Thymus (tissue), 11 donors: ENCODE measurements around the gene CALHM6. TPM values are rescaled to one million over a fixed set of nuclear protein-coding genes. Genes with fewer than 3 reads are reported as not detected.

Experiments used
- DNase-seq, 9 donors: peaks; one replicate each; pipeline ENCODE4 v3.0.0-alpha.2; 2013; ENCODE audit warnings: low spot score in 9 of 9, low read depth in 6 of 9, missing footprints in 1 of 9
- H3K27ac ChIP-seq, 2 donors: one replicate each; pipeline ENCODE4 v1.5.1; 2013; ENCODE audit warnings: control low read depth in 1 of 2, low read depth in 1 of 2, low read length in 1 of 2, mild to moderate bottlenecking in 1 of 2, moderate library complexity in 1 of 2
- H3K27me3 ChIP-seq, 2 donors: one replicate each; pipeline ENCODE4 v1.5.1; 2013; ENCODE audit warnings: low read length in 1 of 2; ENCODE audit not compliant: control insufficient read depth in 2 of 2, insufficient read depth in 1 of 2
- H3K36me3 ChIP-seq, 2 donors: one replicate each; pipeline ENCODE4 v1.5.1; 2013; ENCODE audit warnings: low read length in 1 of 2, mild to moderate bottlenecking in 1 of 2, moderate library complexity in 1 of 2; ENCODE audit not compliant: control insufficient read depth in 2 of 2, insufficient read depth in 2 of 2
- H3K4me1 ChIP-seq, 2 donors: one replicate each; pipeline ENCODE4 v1.5.1; 2013; ENCODE audit warnings: low read length in 2 of 2; ENCODE audit not compliant: control insufficient read depth in 2 of 2, insufficient read depth in 2 of 2
- H3K4me3 ChIP-seq, 2 donors: one replicate each; pipeline ENCODE4 v1.5.1; 2013; ENCODE audit warnings: low read length in 2 of 2, control low read depth in 1 of 2, mild to moderate bottlenecking in 1 of 2
- H3K9me3 ChIP-seq, 2 donors: one replicate each; pipeline ENCODE4 v1.5.1; 2013; ENCODE audit warnings: low read length in 1 of 2, mild to moderate bottlenecking in 1 of 2; ENCODE audit not compliant: control insufficient read depth in 2 of 2, insufficient read depth in 1 of 2
- WGBS: extraction: QIAGEN DNeasy Blood & Tissue Kit; methylation state at CpG from one replicate; pipeline ENCODE4 v1.1.7; 2013; 5-methylcytosine and 5-hydroxymethylcytosine counted together
- polyA plus RNA-seq: library from polyadenylated mRNA; stranded (reverse); fragments of 200-250 nt; gene quantifications from one replicate; pipeline ENCODE4 v1.2.3, GENCODE V29; 2013
- total RNA-seq: library from RNA; stranded (reverse); fragments of 120-200 nt; gene quantifications from one replicate; pipeline ENCODE4 v1.2.4, GENCODE V29; 2013
- donor health status: healthy.

Gene CALHM6
- total and polyA plus RNA-seq, 2 donors, result 43.4 to 45.3 TPM

DNA sequence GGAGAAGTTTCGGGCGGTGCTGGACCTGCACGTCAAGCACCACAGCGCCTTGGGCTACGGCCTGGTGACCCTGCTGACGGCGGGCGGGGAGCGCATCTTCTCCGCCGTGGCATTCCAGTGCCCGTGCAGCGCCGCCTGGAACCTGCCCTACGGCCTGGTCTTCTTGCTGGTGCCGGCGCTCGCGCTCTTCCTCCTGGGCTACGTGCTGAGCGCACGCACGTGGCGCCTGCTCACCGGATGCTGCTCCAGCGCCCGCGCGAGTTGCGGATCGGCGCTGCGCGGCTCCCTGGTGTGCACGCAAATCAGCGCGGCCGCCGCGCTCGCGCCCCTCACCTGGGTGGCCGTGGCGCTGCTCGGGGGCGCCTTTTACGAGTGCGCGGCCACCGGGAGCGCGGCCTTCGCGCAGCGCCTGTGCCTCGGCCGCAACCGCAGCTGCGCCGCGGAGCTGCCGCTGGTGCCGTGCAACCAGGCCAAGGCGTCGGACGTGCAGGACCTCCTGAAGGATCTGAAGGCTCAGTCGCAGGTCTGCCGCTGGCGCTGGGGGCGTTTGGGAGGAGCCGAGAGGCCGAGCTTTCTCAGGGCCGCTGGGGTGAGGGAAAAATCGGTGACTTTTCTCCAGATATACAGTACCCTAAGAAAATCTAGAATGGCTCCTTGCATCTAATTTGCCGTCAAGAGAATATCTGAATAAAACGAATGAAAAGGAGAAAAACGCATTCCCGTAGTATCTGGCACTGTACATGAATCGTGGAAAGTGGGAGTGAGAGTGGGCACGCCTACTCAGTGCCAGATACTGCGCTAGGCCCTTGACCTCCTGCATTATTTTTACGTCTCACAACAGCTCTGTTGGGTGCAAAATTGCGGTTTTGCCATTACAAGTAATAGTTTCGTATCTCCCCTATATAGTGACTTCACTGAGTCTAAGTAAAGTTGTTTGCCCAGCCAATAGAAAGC is 1.0 kb downstream of the CALHM6 start:
- Histone ChIP-seq H3K4me1 (peaks cover 9 to 20% of the 10 kb centered on the region in 2 donors), H3K27ac (peak overlapping the region; percentile 21 to 25), H3K27me3 (no peaks in the 10 kb centered on the region), H3K9me3 (no peaks in the 10 kb centered on the region), H3K4me3 (peak overlapping the region; percentile 45 to 59), H3K36me3 (no peaks in the 10 kb centered on the region)
- peak; percentile 40 to 84 (median 61) for DNase-seq
- WGBS, result 2% methylated on average over 84 of the region's 84 CpGs

DNA sequence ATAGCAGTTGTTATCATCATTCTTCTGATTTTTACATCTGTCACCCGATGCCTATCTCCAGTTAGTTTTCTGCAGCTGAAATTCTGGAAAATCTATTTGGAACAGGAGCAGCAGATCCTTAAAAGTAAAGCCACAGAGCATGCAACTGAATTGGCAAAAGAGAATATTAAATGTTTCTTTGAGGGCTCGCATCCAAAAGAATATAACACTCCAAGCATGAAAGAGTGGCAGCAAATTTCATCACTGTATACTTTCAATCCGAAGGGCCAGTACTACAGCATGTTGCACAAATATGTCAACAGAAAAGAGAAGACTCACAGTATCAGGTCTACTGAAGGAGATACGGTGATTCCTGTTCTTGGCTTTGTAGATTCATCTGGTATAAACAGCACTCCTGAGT is 2.1 kb downstream of the CALHM6 start:
- WGBS, result 82% methylated on average over 4 of the region's 4 CpGs
- peaks cover 9 to 24% of the 10 kb centered on the region in 2 donors for H3K4me1 ChIP-seq

DNA sequence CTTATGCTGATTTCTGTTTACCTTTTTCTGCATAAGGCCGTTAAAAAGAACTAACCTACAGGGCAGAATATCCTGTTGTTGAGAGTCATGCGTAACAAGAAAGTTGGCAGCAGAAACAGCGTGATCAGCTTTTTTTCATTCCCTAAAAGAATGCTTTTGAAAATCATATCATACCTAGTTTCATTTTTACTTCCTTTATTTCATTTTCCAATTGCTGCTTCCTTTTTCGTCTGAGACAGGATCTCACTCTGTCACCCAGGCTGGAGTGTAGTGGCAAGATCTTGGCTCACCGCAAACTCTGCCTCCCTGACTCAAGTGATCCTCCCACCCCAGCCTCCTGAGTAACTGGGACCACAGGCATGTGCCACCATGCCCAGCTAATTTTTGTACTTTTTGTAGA is 4.1 kb downstream of the CALHM6 start:
- Histone ChIP-seq H3K36me3 (no peaks in the 10 kb centered on the region), H3K27me3 (no peaks in the 10 kb centered on the region), H3K4me3 (no peak overlapping the region), H3K27ac (no peak overlapping the region), H3K9me3 (no peaks in the 10 kb centered on the region), H3K4me1 (peaks cover 9 to 24% of the 10 kb centered on the region in 2 donors)
- DNase-seq, result peak in 1 of 9 donors; percentile 45
- 27% methylated on average over 5 of the region's 5 CpGs for WGBS

More for the DNA sequence above, 2.1 kb downstream of the CALHM6 start:
- no peak for DNase-seq
- Histone ChIP-seq H3K27ac (no peak overlapping the region), H3K4me3 (no peak overlapping the region), H3K36me3 (no peaks in the 10 kb centered on the region), H3K27me3 (no peaks in the 10 kb centered on the region), H3K9me3 (no peaks in the 10 kb centered on the region)

DNA sequence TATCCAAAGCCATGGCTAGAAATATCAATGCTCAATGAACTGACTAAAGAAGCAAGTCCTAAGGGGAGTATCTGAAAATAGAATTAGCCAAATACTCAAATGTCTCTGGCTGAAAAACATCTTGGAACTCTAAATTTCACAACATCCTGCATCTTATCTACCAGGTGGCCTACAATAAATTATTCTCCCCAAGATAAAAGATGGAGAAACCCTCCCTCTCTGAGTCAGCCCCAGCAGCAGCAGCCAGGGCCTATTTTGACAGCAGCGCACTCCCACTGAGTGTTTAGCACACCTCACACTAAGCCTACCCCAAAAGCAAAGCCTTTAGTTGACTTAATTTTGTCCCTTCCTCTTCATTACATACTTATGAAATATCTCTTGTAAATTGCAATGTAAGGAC is 5.9 kb downstream of the CALHM6 start:
- Histone ChIP-seq H3K36me3 (no peaks in the 10 kb centered on the region), H3K27me3 (no peaks in the 10 kb centered on the region), H3K4me1 (peaks cover 3 to 15% of the 10 kb centered on the region in 2 donors), H3K4me3 (no peak overlapping the region), H3K9me3 (no peaks in the 10 kb centered on the region), H3K27ac (no peak overlapping the region)
- WGBS, result 98% methylated on average over 1 of the region's 1 CpG
- no peak for DNase-seq

DNA sequence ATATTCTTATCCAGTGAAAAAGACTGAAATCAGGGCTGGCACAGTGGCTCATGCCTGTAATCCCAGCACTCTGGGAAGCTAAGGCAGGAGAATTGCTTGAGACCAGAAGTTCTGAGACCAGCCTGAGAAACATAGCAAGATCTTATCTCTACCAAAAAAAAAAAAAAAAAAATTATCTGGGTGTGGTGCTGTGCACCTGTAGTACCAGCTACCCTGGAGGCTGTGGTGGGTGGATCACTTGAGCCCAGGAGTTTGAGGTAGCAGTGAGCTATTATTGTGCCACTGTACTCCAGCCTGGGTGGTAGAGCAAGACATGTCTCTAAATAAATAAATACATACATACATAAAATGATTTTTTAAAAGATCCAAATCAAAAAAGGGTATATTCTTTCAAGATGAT is 6.3 kb downstream of the CALHM6 start:
- H3K4me1 ChIP-seq, result peaks cover 3 to 12% of the 10 kb centered on the region in 2 donors
- H3K4me3 ChIP-seq, result no peak overlapping the region
- DNase-seq, result no peak
- H3K27me3 ChIP-seq, result no peaks in the 10 kb centered on the region
- H3K27ac ChIP-seq, result no peak overlapping the region
- H3K36me3 ChIP-seq, result no peaks in the 10 kb centered on the region
- no peaks in the 10 kb centered on the region for H3K9me3 ChIP-seq

DNA sequence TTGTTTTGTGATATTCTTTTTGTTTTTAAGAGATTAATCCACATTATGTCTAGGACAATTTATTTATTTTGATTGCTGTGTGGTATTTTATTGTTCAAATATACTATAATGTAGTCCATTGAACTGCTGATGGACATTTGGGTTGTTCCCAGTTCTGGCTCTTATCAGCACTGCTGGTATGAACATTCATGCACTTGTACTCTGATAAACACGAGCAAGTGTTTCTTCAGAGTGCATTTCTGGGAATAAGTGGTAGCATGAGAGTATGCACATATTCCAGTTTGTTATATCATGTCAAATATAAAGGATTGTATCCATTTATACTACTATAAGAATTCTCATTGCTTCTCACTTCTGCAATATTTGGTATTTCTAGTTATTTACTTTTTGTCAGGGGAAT is 7.1 kb downstream of the CALHM6 start:
- 94% methylated on average over 1 of the region's 1 CpG for WGBS
- Histone ChIP-seq H3K27me3 (no peaks in the 10 kb centered on the region), H3K4me1 (peaks cover 3 to 10% of the 10 kb centered on the region in 2 donors), H3K4me3 (no peak overlapping the region), H3K27ac (no peak overlapping the region), H3K9me3 (no peaks in the 10 kb centered on the region), H3K36me3 (no peaks in the 10 kb centered on the region)
- DNase-seq, result no peak

DNA sequence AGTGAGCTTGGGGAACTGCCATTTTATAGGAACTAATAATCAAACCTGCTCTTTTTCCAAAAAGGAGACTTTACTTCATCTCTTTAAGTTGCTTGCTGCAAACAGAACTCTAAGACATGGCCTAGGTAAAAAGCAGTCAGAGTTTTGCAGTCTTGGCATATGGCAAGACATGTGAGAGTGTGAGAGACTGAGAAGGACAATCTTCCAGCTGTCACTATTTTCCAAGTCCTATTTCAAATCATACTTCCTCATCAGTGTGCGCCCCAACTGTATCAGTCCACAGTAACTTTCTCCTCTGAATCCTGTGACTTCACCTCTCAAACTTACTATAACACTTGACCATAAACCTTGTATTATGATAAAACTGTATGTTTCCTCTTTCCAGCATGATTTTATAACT is 10.4 kb downstream of the CALHM6 start:
- Histone ChIP-seq H3K9me3 (no peaks in the 10 kb centered on the region), H3K4me1 (peaks cover 0 to 11% of the 10 kb centered on the region in 2 donors), H3K27ac (no peak overlapping the region), H3K4me3 (no peak overlapping the region), H3K27me3 (no peaks in the 10 kb centered on the region), H3K36me3 (no peaks in the 10 kb centered on the region)
- WGBS, result 96% methylated on average over 1 of the region's 1 CpG
- DNase-seq, result no peak

DNA sequence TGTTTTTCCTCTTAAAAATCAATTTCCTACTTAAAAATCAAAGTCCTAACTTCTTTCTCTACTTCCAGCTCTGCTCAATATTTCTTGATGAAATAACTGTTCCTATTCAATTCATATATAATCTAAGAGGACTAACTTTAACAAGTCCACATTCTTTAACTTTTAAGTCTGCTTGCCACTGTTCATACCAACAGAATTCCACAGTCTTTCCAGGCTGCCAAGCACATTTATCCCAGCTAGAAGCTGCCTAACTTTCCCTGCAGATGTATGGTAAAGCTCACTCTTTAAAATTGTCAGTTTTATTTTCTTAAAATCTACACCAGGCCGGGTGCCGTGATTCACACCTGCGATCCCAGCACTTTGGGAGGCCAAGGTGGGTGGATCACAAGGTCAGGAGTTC is 11.5 kb downstream of the CALHM6 start:
- 99% methylated on average over 3 of the region's 3 CpGs for WGBS
- no peaks in the 10 kb centered on the region for H3K27me3 ChIP-seq
- H3K4me3 ChIP-seq, result no peak overlapping the region
- no peak overlapping the region for H3K27ac ChIP-seq
- DNase-seq, result no peak
- H3K36me3 ChIP-seq, result no peaks in the 10 kb centered on the region
- no peaks in the 10 kb centered on the region for H3K9me3 ChIP-seq
- H3K4me1 ChIP-seq, result peaks cover 0 to 5% of the 10 kb centered on the region in 2 donors

DNA sequence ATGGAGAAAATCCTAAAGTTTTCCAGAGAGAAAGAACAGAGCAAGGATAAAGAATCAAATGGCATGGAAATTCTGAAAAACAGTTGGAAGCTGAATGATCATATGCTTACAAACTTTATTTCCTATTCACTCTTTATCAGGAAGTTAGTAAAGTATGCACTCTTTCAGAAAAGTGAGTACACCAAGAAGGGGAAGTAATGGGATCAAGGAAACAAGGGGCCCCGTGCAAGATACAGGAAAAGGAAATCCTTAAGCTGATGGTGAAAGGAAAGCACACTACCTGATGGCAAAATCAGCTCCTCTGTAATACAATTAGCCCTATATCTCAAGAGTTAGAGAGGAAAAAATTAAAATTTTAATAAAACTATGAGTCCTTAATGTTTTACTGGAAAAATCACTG is 14.0 kb downstream of the CALHM6 start:
- Histone ChIP-seq H3K4me3 (no peak overlapping the region), H3K4me1 (peaks cover 0 to 5% of the 10 kb centered on the region in 2 donors), H3K36me3 (no peaks in the 10 kb centered on the region), H3K9me3 (no peaks in the 10 kb centered on the region), H3K27ac (no peak overlapping the region), H3K27me3 (no peaks in the 10 kb centered on the region)
- DNase-seq, result no peak
- 14% methylated on average over 1 of the region's 1 CpG for WGBS
